Measurements from ENCODE around the gene ZNF273.

DNA sequence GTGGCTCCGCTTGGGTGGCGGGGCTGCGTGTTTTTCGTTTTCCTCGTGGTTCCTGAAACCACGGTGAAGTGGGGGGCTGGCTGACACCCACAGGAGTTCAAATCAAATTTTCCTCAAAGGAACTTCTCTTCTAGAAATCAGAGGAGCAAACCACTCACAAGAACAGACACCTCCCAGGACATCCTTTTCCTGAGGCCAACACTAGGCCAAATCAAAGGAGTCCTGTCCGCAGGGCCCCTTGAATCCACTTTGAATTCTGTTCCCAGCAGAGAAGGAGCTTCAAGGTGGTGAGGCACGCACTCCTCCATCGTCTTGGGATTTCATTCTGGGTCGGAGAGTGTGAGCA is 29.9 kb upstream of the ZNF273 start:
- no peak for TF ChIP-seq EZH2 (IDR thresholded peaks at IDR 0.05; ENCODE audit: low read length, unreplicated experiment)
- TF ChIP-seq, protein P1, sequence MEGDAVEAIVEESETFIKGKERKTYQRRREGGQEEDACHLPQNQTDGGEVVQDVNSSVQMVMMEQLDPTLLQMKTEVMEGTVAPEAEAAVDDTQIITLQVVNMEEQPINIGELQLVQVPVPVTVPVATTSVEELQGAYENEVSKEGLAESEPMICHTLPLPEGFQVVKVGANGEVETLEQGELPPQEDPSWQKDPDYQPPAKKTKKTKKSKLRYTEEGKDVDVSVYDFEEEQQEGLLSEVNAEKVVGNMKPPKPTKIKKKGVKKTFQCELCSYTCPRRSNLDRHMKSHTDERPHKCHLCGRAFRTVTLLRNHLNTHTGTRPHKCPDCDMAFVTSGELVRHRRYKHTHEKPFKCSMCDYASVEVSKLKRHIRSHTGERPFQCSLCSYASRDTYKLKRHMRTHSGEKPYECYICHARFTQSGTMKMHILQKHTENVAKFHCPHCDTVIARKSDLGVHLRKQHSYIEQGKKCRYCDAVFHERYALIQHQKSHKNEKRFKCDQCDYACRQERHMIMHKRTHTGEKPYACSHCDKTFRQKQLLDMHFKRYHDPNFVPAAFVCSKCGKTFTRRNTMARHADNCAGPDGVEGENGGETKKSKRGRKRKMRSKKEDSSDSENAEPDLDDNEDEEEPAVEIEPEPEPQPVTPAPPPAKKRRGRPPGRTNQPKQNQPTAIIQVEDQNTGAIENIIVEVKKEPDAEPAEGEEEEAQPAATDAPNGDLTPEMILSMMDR (conservative IDR thresholded peaks at IDR 0.05; ENCODE audit: low read depth, low read length): no peak

Data from PC-3 (cell line).